Fibroblast of the aortic adventitia (primary cell): ENCODE measurements around the gene REC8. TPM values are rescaled to one million over a fixed set of nuclear protein-coding genes. Genes with fewer than 3 reads are reported as not detected.

Experiments
- DNase-seq: peaks from one replicate; pipeline ENCODE4 v3.0.0-alpha.2; 2010; ENCODE audit warnings: low read depth
- H3K4me3 ChIP-seq: 2 replicates; pipeline ENCODE4 v1.5.1; 2011; ENCODE audit warnings: low read depth, mild to moderate bottlenecking, control low read depth, low read length, moderate library complexity
- CTCF ChIP-seq: IDR thresholded peaks from 2 replicates; pipeline ENCODE4 v1.5.1; 2011; ENCODE audit warnings: mild to moderate bottlenecking, low read length, control low read depth, inconsistent platforms; ENCODE audit not compliant: insufficient read depth
- total RNA-seq: library from RNA; depleted of rRNA; stranded (reverse); fragments of >200 nt; gene quantifications from 2 replicates; pipeline ENCODE4 v1.2.3, GENCODE V29; 2012; ENCODE audit warnings: low replicate concordance

Gene REC8
- total RNA-seq, 1 donor, result 1.9 TPM

- no peak overlapping the region for H3K4me3 ChIP-seq
- no peak for DNase-seq
- no peak for TF ChIP-seq CTCF
Measured at GRCh38 chr14:24129410-24129998, 42.4 kb upstream of the REC8 start.

- no peak for TF ChIP-seq CTCF
- no peak for DNase-seq
- H3K4me3 ChIP-seq, result no peak within 1 kb of the TSS
Measured at GRCh38 chr14:24130380-24130716, 41.5 kb upstream of the REC8 start, which contains the start of gene FITM1. Gene FITM1, plus strand, starts transcription at chr14:24130659. Its CDS starts 905 bp downstream, at chr14:24131564.

GRCh38 chr14:24130717-24131548 is 40.9 kb upstream of the REC8 start:
- no peak for TF ChIP-seq CTCF
- no peak for DNase-seq
- H3K4me3 ChIP-seq, result no peak overlapping the region

GRCh38 chr14:24131549-24131966 is 40.3 kb upstream of the REC8 start:
- no peak for TF ChIP-seq CTCF
- no peak for DNase-seq
- H3K4me3 ChIP-seq, result no peak overlapping the region

GRCh38 chr14:24132061-24132685 is 39.7 kb upstream of the REC8 start:
- TF ChIP-seq CTCF, result no peak

GRCh38 chr14:24132976-24133375 is 38.9 kb upstream of the REC8 start:
- DNase-seq, result no peak
- TF ChIP-seq CTCF, result no peak
- H3K4me3 ChIP-seq, result no peak overlapping the region

More at GRCh38 chr14:24132061-24132685, 39.7 kb upstream of the REC8 start:
- H3K4me3 ChIP-seq, result no peak overlapping the region
- no peak for DNase-seq
